Gastroesophageal sphincter (tissue), 4 donors: ENCODE data around the gene TMTC1. TPM values are rescaled to one million over a fixed set of nuclear protein-coding genes. Genes with fewer than 3 reads are reported as not detected.
A peak's percentile ranks its signal among the peaks of the same experiment; 100 is the strongest.

Experiments used
- ATAC-seq: fragments of 150-250 bp; one replicate; pipeline ENCODE4 v1.9.1; 2016; ENCODE audit warnings: mild to moderate bottlenecking, moderate library complexity
- H3K27ac ChIP-seq, 4 donors: fragments of 200-600 bp; sonication (generic) in 3 of 4; 1 replicate in 3 of 4; 2 replicates in 1 of 4; pipeline ENCODE4 v1.5.1; 2016 to 2019
- H3K27me3 ChIP-seq: fragments of 200-600 bp; sonication (generic); one replicate; pipeline ENCODE4 v1.5.1; 2019
- H3K36me3 ChIP-seq, 2 donors: fragments of 200-600 bp; sonication (generic); one replicate each; pipeline ENCODE4 v1.5.1; 2019; ENCODE audit warnings: control low read depth in 1 of 2
- H3K4me1 ChIP-seq, 3 donors: fragments of 200-600 bp; sonication (generic); 1 replicate in 2 of 3; 2 replicates in 1 of 3; pipeline ENCODE4 v1.5.1; 2016 to 2019; ENCODE audit warnings: control low read depth in 2 of 3
- H3K4me3 ChIP-seq, 2 donors: fragments of 200-600 bp; sonication (generic); one replicate each; pipeline ENCODE4 v1.5.1; 2019; ENCODE audit warnings: mild to moderate bottlenecking in 1 of 2, moderate library complexity in 1 of 2
- H3K9me3 ChIP-seq, 3 donors: fragments of 200-600 bp; sonication (generic); one replicate each; pipeline ENCODE4 v1.5.1; 2017 to 2019; ENCODE audit warnings: control low read depth in 2 of 3
- CTCF ChIP-seq, 4 experiments: fragments of 200-600 bp in 2 of 4; fragments of 450-650 bp in 2 of 4; sonication (generic) in 1 of 4; IDR thresholded peaks; one replicate each; pipeline ENCODE4 v1.5.1; 2017 to 2019; ENCODE audit warnings: antibody characterized with exemption in 4 of 4, mild to moderate bottlenecking in 2 of 4, moderate library complexity in 2 of 4
- EP300 ChIP-seq: sonication (generic); formaldehyde crosslinking; IDR thresholded peaks from one replicate; pipeline ENCODE4 v1.6.1; 2017; ENCODE audit warnings: antibody characterized with exemption, mild to moderate bottlenecking
- POLR2A ChIP-seq, 2 donors: fragments of 450-650 bp; IDR thresholded peaks; one replicate each; pipeline ENCODE4 v1.6.1; 2017; ENCODE audit warnings: antibody characterized with exemption in 2 of 2, mild to moderate bottlenecking in 2 of 2, moderate library complexity in 1 of 2
- POLR2AphosphoS5 ChIP-seq: sonication (generic); formaldehyde crosslinking; IDR thresholded peaks from one replicate; pipeline ENCODE4 v1.6.1; 2017; ENCODE audit warnings: antibody characterized with exemption
- WGBS, 2 donors: methylation state at CpG; one replicate each; pipeline ENCODE4 v1.1.5; 2018; ENCODE audit warnings: low coverage in 1 of 2; 5-methylcytosine and 5-hydroxymethylcytosine counted together
- total RNA-seq, 4 donors: library from RNA; depleted of rRNA; stranded (reverse); fragments of >200 nt; gene quantifications; one replicate each; pipeline ENCODE4 v1.1.0, GENCODE V29; 2016

TMTC1 gene
- total RNA-seq, 4 donors from 2014 or later = 94.0 to 190 (median 117) TPM

GRCh38 chr12:29544428-29545101 is 239.2 kb downstream of the TMTC1 start:
- no peak for ATAC-seq
- WGBS, 2 donors = 95 to 97% methylated on average over 3 to 5 of the region's 6 CpGs
- H3K9me3 ChIP-seq = no peaks in the 10 kb centered on the region
- H3K4me3 ChIP-seq = no peak overlapping the region
- H3K27ac ChIP-seq = no peak overlapping the region
- TF ChIP-seq CTCF (IDR thresholded peaks at IDR 0.05) (no peak), EP300 (no peak), POLR2AphosphoS5 (no peak)
- H3K4me1 ChIP-seq = peaks cover 0 to 23% (median 9%) of the 10 kb centered on the region in 3 donors
- no peaks in the 10 kb centered on the region for H3K27me3 ChIP-seq
- H3K36me3 ChIP-seq = no peaks in the 10 kb centered on the region

GRCh38 chr12:29543036-29543435 is 240.7 kb downstream of the TMTC1 start:
- peak overlapping the region in 3 of 4 donors; percentile 28 to 54 (median 48) for H3K27ac ChIP-seq
- ATAC-seq = peak; percentile 67
- H3K27me3 ChIP-seq = no peaks in the 10 kb centered on the region
- TF ChIP-seq CTCF (IDR thresholded peaks at IDR 0.05) = no peak
- no peak for TF ChIP-seq POLR2AphosphoS5
- no peaks in the 10 kb centered on the region for H3K9me3 ChIP-seq
- no peaks in the 10 kb centered on the region for H3K36me3 ChIP-seq
- WGBS, 2 donors = 56 to 57% methylated on average over 4 of the region's 4 CpGs
- peak overlapping the region in 1 of 2 donors; percentile 18 for H3K4me3 ChIP-seq
- H3K4me1 ChIP-seq = peaks cover 0 to 23% (median 9%) of the 10 kb centered on the region in 3 donors

- 50 to 55% methylated on average over 2 of the region's 2 CpGs for WGBS, 2 donors
- H3K27me3 ChIP-seq = no peaks in the 10 kb centered on the region
- no peaks in the 10 kb centered on the region for H3K9me3 ChIP-seq
- peak; percentile 21 for TF ChIP-seq POLR2AphosphoS5
- no peak for TF ChIP-seq CTCF (IDR thresholded peaks at IDR 0.05)
- ATAC-seq = no peak
- peaks cover 0 to 8% (median 0%) of the 10 kb centered on the region in 3 donors for H3K4me1 ChIP-seq
- H3K36me3 ChIP-seq = peaks cover 0 to 15% of the 10 kb centered on the region in 2 donors
- no peak overlapping the region for H3K27ac ChIP-seq
- H3K4me3 ChIP-seq = no peak overlapping the region
Observed at GRCh38 chr12:29537298-29537697, 246.4 kb downstream of the TMTC1 start.

GRCh38 chr12:29534935-29535334 is 248.8 kb downstream of the TMTC1 start:
- no peaks in the 10 kb centered on the region for H3K27me3 ChIP-seq
- TF ChIP-seq POLR2AphosphoS5 (no peak), CTCF (IDR thresholded peaks at IDR 0.05) (no peak), EP300 (no peak), POLR2A (IDR thresholded peaks at IDR 0.05) (no peak)
- no peaks in the 10 kb centered on the region for H3K9me3 ChIP-seq
- H3K27ac ChIP-seq = no peak overlapping the region
- peaks cover 0 to 8% (median 0%) of the 10 kb centered on the region in 3 donors for H3K4me1 ChIP-seq
- H3K36me3 ChIP-seq = peaks cover 0 to 15% of the 10 kb centered on the region in 2 donors
- H3K4me3 ChIP-seq = no peak overlapping the region
- ATAC-seq = peak; percentile 46
- 89 to 94% methylated on average over 2 of the region's 2 CpGs for WGBS, 2 donors

- Histone ChIP-seq H3K36me3 (peaks cover 0 to 15% of the 10 kb centered on the region in 2 donors), H3K9me3 (no peaks in the 10 kb centered on the region), H3K4me3 (no peak overlapping the region), H3K4me1 (peaks cover 0 to 8% (median 0%) of the 10 kb centered on the region in 3 donors), H3K27me3 (no peaks in the 10 kb centered on the region), H3K27ac (no peak overlapping the region)
- TF ChIP-seq POLR2AphosphoS5 (no peak), POLR2A (IDR thresholded peaks at IDR 0.05) (no peak)
- no peak for ATAC-seq
- WGBS, 2 donors = 33 to 59% methylated on average over 4 of the region's 4 CpGs
Observed at GRCh38 chr12:29533815-29534489, 249.8 kb downstream of the TMTC1 start.
